ENCODE data around the gene PI4KA.
"Not testable (repeated sequence)": the region's sequence is repeated elsewhere in the genome, so short reads cannot be mapped to it uniquely, and the experiment has no call there.

The PI4KA gene

GRCh38 chr22:20663941-20664593 is 194.5 kb downstream of the PI4KA start:
- Mint-ChIP-seq H3K9me3 (peaks cover 5% of the 10 kb centered on the region), H3K36me3 (ENCODE audit: low read depth) (no peaks in the 10 kb centered on the region), H3K27ac (no peak overlapping the region), H3K4me3 (no peak overlapping the region), H3K27me3 (ENCODE audit: low read depth) (peaks cover 31% of the 10 kb centered on the region), H3K4me1 (no peaks in the 10 kb centered on the region)
- TF ChIP-seq, protein P1, sequence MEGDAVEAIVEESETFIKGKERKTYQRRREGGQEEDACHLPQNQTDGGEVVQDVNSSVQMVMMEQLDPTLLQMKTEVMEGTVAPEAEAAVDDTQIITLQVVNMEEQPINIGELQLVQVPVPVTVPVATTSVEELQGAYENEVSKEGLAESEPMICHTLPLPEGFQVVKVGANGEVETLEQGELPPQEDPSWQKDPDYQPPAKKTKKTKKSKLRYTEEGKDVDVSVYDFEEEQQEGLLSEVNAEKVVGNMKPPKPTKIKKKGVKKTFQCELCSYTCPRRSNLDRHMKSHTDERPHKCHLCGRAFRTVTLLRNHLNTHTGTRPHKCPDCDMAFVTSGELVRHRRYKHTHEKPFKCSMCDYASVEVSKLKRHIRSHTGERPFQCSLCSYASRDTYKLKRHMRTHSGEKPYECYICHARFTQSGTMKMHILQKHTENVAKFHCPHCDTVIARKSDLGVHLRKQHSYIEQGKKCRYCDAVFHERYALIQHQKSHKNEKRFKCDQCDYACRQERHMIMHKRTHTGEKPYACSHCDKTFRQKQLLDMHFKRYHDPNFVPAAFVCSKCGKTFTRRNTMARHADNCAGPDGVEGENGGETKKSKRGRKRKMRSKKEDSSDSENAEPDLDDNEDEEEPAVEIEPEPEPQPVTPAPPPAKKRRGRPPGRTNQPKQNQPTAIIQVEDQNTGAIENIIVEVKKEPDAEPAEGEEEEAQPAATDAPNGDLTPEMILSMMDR (IDR thresholded peaks at IDR 0.05; ENCODE audit: unreplicated experiment in 3 of 3): no peak

DNA sequence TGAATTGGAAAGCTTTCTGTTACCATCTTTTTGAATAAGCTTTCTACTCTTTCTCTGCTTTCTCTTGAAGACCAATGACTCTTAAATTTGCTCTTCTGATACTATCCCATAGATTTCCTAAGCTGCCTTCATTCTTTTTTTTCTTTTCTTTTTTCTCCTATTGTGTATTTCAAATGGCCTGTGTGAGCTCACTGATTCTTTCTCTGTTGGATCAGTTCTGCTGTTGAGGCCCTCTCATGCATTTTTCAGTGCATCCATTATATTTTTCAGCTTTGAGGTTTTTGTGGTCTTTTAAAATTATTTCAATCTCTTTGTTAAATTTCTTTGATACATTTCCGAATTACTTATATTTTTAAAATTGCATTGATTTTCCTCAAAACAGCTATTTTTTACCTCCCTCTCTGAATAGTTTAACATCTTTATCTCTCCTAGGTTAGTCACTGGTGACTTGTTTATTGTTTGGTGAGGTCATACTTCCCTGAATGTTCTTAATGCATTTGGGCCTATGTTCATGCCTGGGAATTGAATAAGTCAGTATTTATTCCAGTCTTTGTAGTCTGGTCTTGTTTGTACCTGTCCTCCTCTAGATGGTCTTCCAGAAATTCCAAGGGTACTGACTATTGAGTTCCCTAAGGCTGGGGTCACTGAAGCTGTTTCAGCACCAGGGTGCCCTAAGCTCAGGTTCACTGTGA is 195.3 kb downstream of the PI4KA start:
- H3K4me1 Mint-ChIP-seq: no peaks in the 10 kb centered on the region
- H3K4me3 Mint-ChIP-seq: no peak overlapping the region
- H3K27me3 Mint-ChIP-seq (ENCODE audit: low read depth): peaks cover 39% of the 10 kb centered on the region
- TF ChIP-seq, protein P1 (IDR thresholded peaks at IDR 0.05; ENCODE audit: unreplicated experiment in 3 of 3): no peak
- H3K36me3 Mint-ChIP-seq (ENCODE audit: low read depth): no peaks in the 10 kb centered on the region
- no peak overlapping the region for H3K27ac Mint-ChIP-seq
- H3K9me3 Mint-ChIP-seq: peaks cover 5% of the 10 kb centered on the region

- H3K27me3 Mint-ChIP-seq (ENCODE audit: low read depth): peaks cover 46% of the 10 kb centered on the region
- not testable (repeated sequence) for H3K4me3 Mint-ChIP-seq; H3K36me3 Mint-ChIP-seq (ENCODE audit: low read depth); H3K4me1 Mint-ChIP-seq; H3K9me3 Mint-ChIP-seq; H3K27ac Mint-ChIP-seq
These were observed 196.0 kb downstream of the PI4KA start for GRCh38 chr22:20662524-20663036.

- no peaks in the 10 kb centered on the region for H3K4me1 Mint-ChIP-seq
- H3K9me3 Mint-ChIP-seq: peaks cover 5% of the 10 kb centered on the region
- TF ChIP-seq, protein P1 (IDR thresholded peaks at IDR 0.05; ENCODE audit: unreplicated experiment in 3 of 3): no peak
- peaks cover 50% of the 10 kb centered on the region for H3K27me3 Mint-ChIP-seq (ENCODE audit: low read depth)
- H3K27ac Mint-ChIP-seq: no peak overlapping the region
- H3K4me3 Mint-ChIP-seq: no peak overlapping the region
- H3K36me3 Mint-ChIP-seq (ENCODE audit: low read depth): no peaks in the 10 kb centered on the region
These were observed 197.1 kb downstream of the PI4KA start for GRCh38 chr22:20661473-20661872.

- Mint-ChIP-seq H3K4me1 (no peaks in the 10 kb centered on the region), H3K9me3 (peaks cover 5% of the 10 kb centered on the region), H3K27ac (no peak overlapping the region), H3K4me3 (no peak overlapping the region), H3K27me3 (ENCODE audit: low read depth) (peaks cover 50% of the 10 kb centered on the region), H3K36me3 (ENCODE audit: low read depth) (no peaks in the 10 kb centered on the region)
- TF ChIP-seq, protein P1 (IDR thresholded peaks at IDR 0.05; ENCODE audit: unreplicated experiment in 3 of 3): no peak
These were observed 198.1 kb downstream of the PI4KA start for GRCh38 chr22:20660441-20661054.

GRCh38 chr22:20659920-20660319 is 198.7 kb downstream of the PI4KA start:
- H3K36me3 Mint-ChIP-seq (ENCODE audit: low read depth): no peaks in the 10 kb centered on the region
- no peak overlapping the region for H3K27ac Mint-ChIP-seq
- H3K9me3 Mint-ChIP-seq: peaks cover 5% of the 10 kb centered on the region
- TF ChIP-seq, protein P1 (IDR thresholded peaks at IDR 0.05; ENCODE audit: unreplicated experiment in 3 of 3): no peak
- H3K4me1 Mint-ChIP-seq: no peaks in the 10 kb centered on the region
- H3K4me3 Mint-ChIP-seq: no peak overlapping the region
- H3K27me3 Mint-ChIP-seq (ENCODE audit: low read depth): peaks cover 50% of the 10 kb centered on the region

All from nephron (organoid).